HG03066 (cell line): ENCODE results near the gene IL1RN.
A peak's percentile ranks its signal among the peaks of the same experiment; 100 is the strongest.

Experiments
- ATAC-seq: cut with Tn5 transposase; IDR thresholded peaks from one replicate; pipeline ENCODE4 v1.9.1; 2021; ENCODE audit warnings: low read depth; ENCODE audit not compliant: unreplicated experiment

IL1RN gene

DNA sequence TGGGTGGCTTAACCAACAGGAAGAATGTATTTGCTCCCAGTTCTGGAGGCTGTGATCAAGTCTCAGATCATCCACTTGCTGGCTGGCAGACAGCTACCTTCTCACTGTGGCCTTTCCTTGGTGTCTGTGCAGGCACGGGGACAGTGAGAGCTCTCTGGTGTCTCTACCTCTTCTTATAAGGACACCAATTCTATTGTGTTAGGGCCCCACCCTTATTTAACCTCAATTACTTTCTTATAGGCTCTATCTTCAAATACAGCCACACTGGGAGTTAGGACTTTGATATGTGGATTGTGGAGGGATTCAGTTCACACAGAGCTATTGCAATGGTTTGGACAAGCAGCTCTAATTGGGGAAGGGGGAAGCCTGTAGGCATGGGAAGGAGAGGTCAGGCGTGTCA is 25.3 kb upstream of the IL1RN start:
- no peak for ATAC-seq

DNA sequence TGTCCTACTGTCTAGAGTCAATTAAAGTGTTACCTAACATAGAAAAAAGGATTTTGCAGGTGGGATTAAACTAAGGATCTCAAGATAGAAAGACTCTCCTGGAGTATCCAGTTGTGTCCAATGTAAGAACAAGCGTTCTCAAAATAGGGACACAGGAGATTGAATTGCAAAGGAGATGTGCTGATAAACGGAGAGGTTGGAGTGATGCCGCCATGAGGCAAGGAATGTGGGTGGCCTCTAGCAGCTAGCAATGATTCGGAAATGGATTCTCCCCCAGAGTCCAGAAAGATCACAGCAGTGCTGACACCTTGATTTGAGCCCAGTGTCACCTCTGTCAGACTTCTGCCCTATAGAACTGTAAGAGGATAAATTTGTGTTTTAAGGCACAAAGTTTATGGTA is 24.1 kb upstream of the IL1RN start:
- no peak for ATAC-seq

DNA sequence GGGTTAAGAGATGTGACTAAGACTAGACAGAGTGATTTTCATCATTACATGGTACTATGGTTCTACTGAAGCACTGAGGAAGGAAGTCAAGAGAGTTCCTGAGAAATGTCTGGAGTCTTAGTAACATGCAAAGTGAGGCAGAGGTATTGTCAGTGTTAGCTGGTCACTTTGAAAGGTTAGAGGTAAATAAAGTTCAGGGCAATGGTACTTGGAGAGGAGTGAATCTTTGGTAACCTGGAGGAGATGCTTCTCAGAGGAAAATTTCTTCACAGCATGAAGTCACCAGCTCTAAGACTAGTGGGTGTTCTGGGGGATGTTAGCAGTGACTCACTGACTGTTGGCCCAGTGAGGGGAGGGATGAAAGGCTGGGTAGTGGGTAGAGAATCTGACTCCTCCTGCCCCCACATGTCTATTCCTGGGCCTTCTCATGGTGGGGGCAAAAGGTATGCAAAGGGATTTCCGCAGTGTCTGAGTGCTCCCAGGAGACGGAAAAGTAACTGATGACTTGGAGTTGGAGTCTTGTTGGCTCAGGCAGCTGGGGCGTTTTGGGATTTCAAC is 23.3 kb upstream of the IL1RN start:
- ATAC-seq = no peak

DNA sequence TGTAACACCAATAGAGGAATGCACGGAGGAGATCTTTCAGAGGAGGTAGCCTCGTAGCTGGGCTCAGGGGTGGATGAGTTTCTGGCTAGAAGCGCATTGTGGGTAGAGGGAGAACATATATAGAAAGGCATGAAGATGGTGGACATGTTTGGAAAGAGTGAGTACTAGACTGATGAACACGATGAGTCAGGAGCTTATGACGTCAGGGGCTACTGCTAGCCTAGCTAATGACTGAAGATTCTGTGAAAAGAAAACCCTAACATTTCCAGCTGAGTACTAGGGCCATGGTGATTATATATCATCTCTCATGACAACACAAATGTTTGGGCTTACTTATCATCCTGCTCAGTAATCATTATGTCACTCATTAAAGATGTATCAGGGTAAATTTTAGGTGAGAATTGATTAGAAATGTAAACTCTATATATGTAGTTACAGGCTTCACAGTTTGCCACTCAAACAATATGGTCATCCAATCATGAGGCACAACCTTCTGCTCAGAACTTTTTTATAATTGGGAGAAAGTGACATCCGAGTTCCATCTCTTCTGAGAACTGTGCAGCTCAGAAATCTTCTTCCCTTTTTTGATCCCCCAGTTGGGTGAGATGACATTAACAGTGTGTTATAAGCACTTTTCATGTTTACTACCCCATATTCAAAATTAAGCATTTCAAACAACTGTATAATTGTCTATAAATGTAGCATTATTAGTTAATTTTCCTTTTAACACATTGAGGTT is 22.2 kb upstream of the IL1RN start:
- no peak for ATAC-seq

DNA sequence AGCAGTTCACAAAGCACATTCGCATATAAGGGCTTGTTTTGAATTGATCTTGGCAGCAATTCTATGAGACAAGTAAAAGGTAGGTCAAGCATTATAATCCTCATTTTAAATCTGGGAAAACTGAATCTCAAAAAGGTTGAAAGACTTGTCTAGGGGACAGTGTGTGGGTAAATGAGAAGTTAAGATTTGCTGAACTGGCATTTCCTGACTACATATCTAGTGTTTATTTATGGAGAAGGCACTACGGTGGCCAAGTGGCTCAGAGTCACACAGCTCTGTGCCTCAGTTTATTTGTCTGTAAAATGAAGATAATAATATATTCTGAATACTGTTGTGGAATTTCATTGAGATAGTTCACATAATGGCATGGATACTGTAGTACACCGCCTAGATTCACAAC is 16.3 kb upstream of the IL1RN start:
- ATAC-seq = no peak

DNA sequence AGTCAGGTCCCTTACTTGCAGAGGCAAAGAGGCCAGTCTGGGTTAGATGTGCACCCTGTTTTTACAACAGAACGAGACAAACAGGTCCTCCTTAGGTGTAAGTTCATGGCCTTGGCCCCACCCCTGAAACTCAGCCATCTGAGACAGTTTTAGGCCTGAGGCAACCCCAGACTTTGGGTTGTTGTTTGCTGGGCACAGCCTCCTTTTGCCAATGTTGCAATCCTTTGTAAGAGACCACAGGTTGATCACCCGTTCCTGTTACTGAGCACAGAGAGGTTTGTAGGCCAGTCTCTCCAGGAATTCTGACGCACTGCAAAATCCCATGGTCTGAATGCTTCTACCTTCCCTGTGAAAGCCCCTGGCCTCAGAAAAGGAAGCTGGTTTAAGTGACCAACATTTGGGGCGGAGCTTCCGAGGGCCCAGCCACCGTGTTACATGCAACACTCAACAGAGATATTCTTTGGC is 15.5 kb upstream of the IL1RN start:
- no peak for ATAC-seq

DNA sequence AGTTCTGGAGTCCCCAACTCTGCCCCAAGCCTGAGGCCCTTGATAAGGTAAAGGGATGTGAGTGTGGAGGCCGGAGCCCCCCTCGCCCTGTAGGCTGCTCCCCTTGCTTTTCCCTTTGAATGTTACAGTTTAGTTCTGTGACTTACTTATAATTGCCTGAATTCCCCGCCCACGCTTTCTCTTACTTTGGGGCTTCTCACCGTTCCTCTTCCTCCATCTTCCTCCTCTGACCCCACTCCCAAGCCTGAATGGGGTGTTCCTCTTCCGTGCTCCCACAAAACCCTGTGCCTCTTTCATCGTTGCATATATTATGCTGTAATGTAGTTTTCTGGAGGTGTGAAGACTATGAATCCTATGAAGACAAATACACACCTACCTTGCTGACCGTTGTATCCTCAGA is 15.0 kb upstream of the IL1RN start:
- no peak for ATAC-seq

DNA sequence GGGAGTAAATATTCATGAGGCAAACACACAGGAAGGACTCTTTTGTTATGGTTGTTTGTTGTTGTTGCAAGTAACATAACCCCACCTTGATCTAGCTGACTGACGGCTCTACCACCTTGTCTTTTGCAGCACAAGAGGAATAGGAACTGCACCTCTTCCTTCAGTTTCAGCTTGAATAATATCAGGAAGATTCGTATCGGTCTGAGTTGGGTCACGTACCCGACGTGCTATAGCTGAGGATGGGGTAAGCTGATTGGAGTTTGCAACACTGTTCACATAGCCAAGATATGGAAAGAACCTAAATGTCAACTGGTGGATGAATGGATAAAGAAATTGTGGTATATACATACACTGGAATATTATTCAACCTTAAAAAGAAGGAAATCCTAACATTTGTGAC is 14.5 kb upstream of the IL1RN start:
- no peak for ATAC-seq

DNA sequence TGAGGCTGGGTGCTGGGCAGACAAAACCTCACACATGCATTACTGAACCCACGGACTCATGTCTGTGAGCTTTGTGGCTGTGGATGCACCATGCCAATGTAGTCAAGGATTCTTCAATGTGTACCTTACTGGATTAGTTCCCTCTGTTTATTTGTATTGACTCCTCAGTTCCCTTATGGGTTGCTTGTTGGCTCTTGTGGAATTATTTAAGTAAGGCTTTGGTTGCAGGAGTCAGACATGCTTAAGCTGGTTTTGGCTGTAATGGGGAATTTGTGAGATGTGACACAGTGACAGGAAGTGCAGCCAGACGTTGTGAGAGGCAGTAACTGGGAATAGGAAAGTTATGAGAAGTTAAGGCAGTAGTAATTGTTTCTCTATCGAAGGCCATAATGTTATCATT is 13.6 kb upstream of the IL1RN start:
- no peak for ATAC-seq

DNA sequence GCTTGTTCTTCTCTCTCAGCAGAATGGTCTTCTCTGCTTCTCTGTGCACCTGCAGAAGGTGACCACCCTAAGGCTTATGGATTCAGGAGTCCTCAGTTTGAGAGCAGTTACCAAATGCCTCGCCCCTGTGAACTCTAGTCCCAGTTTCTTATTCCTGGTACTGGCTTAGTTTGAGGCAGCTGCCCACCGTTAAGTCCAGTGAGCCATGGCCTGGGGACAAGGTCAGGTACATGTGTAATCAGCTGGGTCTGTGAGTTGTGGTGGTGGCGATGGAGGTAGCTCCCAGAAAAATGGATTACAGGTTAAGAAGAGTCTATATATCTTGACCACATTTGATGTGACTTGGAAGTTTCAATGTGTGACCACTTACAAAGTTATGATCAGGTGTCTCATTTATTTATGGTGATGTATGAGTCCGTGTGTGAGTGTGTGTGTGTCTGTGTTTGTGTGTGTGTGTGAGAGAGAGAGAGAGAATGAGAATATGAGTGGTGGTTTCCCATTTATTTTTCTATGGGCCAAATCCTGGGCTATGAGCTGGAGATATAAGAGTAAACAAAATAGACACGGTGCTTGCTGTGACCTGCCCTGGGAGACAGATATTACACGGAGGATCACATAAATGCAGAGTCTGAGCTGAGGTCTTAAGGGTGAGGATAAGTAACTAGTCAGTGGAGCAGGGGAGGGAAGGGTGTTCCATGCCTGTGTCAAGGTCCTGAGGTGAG is 13.0 kb upstream of the IL1RN start:
- ATAC-seq = no peak

DNA sequence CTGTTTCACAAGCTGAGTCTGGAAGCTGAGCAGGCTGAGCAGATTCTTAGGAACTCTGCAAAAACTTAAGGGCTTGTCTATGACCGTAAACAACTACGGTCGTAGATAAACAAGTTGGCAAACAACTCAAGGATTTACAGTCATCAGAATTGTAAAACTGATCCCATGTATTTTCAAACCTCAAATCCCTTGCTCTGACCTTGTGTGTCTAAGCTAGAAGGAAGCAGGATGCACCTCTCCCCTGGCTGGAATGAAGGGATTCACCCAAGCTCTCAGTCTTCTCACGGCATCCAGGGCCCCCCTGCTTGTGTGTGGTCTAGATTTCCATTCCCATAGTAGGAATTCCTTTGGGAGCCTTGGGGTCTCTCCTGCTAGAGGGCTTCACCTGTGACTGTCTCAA is 12.4 kb upstream of the IL1RN start:
- ATAC-seq = no peak

DNA sequence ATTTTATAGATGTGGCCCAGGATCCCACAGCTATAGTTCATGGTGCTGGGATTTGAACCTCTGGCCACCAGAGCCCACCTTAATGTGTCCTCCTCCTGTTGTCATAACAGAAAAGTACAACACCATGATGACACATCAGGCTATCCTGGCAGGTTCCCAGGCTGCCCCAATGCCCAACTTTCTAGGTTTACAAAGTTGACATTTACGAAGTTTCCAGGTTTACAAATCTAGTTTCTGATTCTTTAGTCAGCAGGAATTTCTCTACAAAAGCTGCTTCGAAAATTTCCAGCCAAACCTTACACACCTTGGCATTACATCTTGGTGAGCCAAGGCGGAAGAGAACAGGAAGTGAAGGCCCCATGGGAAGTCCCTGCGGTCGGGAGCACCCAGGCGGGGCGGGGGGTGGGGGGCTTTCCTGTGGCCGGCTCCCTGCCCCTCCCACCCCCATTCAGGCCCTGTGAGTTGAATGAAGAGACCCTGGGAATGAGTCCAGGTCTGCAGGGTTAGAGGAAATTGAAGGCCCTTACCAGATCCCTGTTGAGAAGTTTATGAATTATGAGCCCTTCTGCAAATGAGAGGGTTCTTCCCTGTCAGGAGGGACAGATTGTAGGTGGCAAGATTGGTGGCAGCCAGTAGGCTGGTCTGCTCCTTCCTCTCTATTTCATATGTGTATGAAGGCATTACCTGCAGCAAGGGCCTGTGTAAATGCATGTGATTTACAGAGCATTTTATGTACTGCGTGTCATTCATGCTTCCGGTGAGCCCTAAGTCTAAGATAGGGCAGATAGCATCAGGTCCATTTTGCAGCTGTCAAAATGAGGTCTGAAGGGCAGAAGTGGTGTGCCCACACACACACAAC is 11.1 kb upstream of the IL1RN start:
- ATAC-seq = no peak

DNA sequence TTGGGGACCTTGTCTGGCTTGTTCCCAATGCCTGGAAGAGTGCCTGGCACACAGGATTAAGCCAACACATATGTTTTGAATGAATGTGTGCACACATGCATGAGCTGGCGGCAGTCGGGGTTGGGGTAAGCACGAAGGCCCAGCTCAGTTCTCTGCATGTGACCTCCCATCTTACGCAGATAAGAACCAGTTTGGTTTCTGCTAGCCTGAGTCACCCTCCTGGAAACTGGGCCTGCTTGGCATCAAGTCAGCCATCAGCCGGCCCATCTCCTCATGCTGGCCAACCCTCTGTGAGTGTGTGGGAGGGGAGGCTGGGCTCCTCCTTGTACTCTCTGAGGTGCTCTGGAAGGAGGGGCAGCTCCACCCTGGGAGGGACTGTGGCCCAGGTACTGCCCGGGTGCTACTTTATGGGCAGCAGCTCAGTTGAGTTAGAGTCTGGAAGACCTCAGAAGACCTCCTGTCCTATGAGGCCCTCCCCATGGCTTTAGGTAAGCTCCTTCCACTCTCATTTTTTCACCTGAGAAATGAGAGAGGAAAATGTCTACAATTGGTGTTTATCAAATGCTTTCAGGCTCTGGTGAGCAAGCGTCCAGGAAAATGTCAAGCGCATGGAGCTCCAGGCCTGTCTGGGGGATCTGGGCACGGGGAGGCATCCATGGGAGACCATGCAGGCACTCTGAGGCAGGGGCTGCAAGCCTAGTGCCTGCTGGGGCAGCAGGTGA is 9.7 kb upstream of the IL1RN start:
- ATAC-seq = no peak

DNA sequence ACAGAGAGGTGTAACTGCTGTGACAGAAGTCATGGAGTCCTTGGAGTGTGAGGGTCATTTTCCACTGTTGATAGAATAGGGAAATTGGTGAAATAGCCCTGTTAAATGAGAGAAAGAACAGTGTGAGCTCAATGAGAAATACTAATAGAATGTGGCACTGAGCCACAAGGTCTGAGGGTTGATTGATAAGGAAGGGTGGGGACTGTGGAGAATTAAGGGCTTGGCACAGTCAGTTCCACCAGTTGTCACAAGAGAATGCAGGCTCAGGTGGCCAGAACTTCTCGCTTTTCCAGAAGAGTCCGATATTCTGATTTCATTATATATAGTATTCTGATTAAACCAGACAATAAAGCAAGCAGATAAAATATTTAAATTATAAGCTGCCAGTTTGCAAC is 9.1 kb upstream of the IL1RN start:
- ATAC-seq = no peak

DNA sequence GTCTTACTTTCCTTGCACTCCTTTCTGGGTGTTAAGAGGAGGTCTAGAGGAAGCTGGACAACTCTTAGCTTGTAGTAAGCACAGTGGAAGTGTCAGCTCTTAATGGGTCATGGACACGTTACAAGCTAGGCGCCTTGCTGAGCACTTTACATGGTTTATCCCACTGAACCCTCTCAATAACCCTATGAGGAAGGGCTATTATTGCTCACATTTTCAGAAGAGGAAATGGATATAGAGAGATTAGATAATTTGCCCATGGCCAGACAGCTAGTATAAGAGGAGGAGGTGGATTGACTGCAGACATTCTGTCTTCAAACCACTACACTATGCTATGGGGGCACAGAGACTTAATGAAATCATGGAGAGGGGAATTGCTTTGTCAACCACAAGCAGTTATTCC is 8.3 kb upstream of the IL1RN start:
- no peak for ATAC-seq

DNA sequence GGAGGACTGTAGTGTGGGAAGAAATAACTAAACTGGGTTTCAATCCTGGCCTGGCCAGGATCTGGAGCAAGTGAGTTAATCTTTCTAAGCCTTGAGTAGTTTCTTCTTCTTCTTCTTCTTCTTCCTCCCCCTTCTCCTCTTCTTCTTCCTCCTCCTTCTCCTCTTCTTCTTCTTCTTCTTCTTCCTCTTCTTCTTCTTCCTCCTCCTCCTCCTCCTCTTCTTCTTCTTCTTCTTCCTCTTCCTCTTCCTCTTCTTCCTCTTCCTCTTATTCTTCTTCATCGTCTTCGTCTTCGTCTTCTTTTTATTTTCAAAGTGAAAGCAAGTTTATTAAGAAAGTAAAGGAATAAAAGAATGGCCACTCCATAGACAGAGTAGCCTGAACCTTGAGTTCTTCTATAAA is 6.5 kb upstream of the IL1RN start:
- ATAC-seq = no peak

DNA sequence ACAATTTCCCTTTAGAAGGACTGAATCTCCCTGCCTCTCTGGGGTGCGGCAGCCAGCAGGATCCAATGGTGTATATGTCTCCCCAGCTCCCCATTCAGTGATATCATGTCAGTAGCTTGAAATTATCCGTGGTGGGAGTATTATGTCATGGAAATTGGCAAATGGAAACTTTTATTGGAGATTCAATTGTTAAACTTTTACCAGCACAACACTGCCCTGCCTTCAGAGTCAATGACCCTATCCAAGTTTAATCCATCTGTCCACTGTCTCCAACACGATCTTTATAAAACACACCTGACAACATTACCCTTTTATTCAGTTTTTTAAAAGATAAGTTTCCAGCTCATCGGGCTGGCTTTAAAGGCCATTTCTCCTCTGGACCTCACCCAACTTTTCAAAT is 5.0 kb upstream of the IL1RN start:
- ATAC-seq = no peak

DNA sequence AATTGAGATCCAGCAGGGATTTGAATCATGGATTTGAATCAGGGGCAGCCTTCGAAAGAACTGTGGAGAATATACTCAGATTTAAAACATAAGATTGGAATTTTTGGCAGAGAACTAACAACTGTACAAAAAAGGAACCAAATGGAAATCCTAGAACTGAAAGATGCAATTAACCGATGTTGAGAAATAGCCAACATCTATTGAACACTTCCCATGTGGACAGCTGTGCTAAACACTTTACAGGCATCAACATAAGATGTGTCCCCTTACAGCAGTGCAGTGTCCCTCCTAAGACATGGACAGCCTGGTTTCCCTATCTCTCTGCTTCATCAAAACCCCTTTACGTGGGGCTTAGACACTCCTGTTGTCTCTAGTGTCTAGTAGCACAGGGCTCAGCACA is 3.7 kb upstream of the IL1RN start:
- ATAC-seq = no peak

DNA sequence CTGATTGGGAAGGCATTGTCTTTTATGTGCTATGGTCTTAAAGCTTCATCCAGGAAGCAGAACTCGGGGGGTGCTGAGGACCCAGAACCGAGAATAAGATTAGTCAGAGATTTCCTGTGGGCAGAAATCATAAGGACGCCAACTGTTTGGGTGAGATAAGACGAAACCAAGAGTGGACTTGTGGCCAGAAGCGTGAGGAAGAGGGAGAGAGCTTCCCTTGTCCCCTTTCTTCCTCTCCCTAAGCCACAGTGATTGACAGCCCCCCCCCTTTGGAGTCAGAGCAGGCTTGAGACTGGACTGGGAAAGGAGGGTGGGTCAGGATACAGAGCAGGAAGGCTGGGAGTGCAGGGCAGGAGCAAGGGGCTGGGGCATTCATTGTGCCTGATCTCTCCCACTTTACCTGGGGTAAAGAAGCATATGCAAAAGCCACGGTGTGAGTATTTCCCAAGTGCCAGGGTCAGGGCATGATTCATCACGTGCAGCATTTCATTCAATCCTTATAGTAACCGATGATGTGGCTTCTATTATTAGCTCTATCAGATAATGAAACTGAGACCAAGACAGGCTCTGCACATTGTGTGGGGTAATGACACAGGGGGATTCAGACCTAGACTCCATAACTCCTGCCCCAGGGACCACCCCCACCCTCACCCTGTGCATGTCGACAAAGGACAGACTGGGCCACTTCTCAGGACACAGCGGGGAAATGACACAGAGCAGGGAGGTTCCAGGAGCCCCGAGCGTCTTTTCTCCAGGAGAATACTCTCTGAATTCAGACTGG is 3.0 kb upstream of the IL1RN start:
- ATAC-seq = peak; percentile 57
